Liver (tissue), 3 donors: ENCODE results near the gene ALK.

Experiments
- CTCF ChIP-seq: fragments of 150-350 bp; IDR thresholded peaks from 2 replicates; pipeline ENCODE4 v1.5.1; 2017; ENCODE audit warnings: improper control_type of control experiment, low read depth, low read length; ENCODE audit not compliant: missing input control
- RAD21 ChIP-seq, 2 donors: IDR thresholded peaks; 2 replicates each; pipeline ENCODE4 v1.6.1; 2016; ENCODE audit warnings: antibody characterized with exemption in 2 of 2, mild to moderate bottlenecking in 2 of 2
- TF ChIP-seq, protein P1 (sequence below): IDR thresholded peaks from 2 replicates; pipeline ENCODE4 v1.6.1; 2016; ENCODE audit warnings: antibody characterized with exemption
- donor health status: healthy.
- donor health status: healthy.

GRCh38 chr2:29235411-29235810, 686.0 kb downstream of the ALK start:
- TF ChIP-seq CTCF (no peak), RAD21 (IDR thresholded peaks at IDR 0.05) (no peak)
- TF ChIP-seq, protein P1, sequence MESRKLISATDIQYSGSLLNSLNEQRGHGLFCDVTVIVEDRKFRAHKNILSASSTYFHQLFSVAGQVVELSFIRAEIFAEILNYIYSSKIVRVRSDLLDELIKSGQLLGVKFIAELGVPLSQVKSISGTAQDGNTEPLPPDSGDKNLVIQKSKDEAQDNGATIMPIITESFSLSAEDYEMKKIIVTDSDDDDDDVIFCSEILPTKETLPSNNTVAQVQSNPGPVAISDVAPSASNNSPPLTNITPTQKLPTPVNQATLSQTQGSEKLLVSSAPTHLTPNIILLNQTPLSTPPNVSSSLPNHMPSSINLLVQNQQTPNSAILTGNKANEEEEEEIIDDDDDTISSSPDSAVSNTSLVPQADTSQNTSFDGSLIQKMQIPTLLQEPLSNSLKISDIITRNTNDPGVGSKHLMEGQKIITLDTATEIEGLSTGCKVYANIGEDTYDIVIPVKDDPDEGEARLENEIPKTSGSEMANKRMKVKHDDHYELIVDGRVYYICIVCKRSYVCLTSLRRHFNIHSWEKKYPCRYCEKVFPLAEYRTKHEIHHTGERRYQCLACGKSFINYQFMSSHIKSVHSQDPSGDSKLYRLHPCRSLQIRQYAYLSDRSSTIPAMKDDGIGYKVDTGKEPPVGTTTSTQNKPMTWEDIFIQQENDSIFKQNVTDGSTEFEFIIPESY = no peak
